SIG-M5 (cell line): ENCODE data around the gene AGAP6.
"Not testable (repeated sequence)": the region's sequence is repeated elsewhere in the genome, so short reads cannot be mapped to it uniquely, and the experiment has no call there.

Experiments
- DNase-seq: peaks from one replicate; lab custom pipeline; 2025; lab: John Stamatoyannopoulos, UW

AGAP6 gene

GRCh38 chr10:50024716-50025383, 36.6 kb downstream of the AGAP6 start:
- DNase-seq: not testable (repeated sequence)

GRCh38 chr10:50025627-50026026, 37.4 kb downstream of the AGAP6 start:
- DNase-seq: no peak

GRCh38 chr10:50027195-50027594, 39.0 kb downstream of the AGAP6 start:
- no peak for DNase-seq

DNA sequence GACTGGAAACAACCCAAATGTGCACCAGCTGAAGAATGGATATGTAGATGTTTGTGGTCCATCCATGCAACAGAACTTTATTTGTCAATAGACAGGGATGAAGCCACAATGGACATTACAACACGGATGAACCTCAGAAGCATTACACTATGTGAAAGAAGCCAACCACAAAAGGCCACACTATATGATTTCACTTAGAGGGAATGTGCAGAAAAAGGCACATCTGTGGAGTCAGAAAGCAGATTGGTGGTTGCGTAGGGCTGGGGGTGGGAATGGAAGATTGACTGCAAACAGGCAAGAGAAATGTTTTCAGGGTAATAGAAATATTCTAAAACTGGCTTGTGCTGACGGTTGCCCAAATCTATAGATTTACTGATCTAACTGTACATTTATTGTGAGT, 45.3 kb downstream of the AGAP6 start:
- DNase-seq: no peak

DNA sequence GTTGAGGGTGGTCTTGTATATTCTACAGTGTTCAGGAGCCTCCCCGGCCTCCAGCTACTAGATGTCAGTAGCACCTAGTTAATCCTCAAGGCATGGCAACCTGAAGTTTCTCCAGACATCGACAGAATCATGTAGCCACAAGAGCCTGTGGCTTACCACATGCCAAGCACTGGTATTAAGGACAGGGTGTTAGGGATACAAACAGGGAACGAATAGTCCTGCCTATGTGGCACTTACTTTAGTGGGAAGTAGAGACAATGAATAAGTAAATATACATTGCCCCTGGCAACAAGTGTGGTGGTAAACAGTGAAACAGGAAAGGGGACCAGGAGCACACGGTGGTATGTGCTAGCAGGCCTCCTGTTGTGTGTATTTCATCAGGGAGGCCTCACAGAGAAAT, 47.1 kb downstream of the AGAP6 start:
- DNase-seq: not testable (repeated sequence)

DNA sequence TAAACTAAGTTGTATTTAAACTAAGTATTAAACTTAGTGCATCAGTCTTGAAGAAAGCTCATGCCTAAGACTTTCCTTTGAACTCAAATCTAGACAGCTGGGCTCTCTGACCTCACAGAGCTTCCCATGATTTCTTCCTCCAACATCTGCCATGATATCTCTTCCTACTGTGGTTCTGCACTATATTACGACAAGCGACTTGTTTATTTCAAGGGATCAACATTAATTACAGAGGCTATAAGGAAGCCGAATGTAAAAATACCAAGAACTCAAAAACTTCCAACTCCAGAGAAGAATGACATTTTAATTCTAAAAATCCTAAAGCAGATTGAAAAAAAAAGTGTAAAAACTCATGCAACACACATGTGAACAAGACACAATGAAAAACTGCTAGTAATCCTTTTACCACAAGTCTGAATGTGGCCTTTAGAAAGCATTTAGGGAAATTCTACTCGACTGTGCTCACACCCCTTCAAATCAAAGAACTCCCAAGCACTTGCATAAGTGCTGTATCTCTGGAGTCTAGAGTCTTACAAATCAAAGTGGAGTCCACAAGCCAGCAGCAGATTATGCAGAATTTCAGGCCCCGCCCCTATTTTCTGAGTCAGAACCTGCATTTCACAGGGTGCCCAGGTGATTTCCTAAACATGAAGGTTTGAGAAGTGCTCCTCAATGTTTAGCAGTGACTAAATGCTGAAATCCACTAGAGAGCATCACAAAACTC, 56.9 kb downstream of the AGAP6 start:
- no peak for DNase-seq

GRCh38 chr10:50046457-50046856, 58.3 kb downstream of the AGAP6 start:
- not testable (repeated sequence) for DNase-seq

GRCh38 chr10:50047594-50047993, 59.4 kb downstream of the AGAP6 start:
- DNase-seq: not testable (repeated sequence)

DNA sequence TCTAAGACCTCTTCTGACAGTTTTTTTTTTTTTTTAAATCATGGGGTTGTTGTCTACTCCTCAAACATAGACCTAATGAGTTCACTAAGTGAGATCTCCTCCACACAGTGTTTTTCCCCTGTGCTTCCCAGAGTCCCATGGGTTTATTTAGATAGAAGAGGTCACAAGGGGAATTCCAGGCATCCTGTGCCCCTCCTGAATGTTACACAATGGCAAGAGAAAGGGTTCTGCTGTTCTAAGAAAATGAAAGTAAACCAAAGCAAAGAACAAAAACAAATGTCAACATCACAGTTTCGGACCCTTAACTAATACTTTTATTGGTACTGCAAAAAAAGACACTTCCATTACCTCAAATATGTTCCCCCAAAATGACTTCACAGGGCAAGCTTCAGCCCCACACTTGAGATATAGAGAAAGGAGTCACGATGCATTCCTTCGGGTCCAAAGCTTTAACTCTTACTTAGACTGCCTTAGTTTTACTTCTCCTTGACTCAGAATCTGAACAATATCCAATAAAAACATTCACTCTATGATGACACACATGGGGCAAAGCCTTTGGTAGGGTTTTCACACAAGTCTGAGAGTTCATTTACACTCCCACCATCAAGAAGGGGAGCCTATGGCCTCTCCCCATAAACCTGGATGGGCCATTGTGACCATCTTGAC, 63.9 kb downstream of the AGAP6 start:
- DNase-seq: not testable (repeated sequence)

- DNase-seq: not testable (repeated sequence)
These were observed 64.7 kb downstream of the AGAP6 start for GRCh38 chr10:50052778-50053376.

DNA sequence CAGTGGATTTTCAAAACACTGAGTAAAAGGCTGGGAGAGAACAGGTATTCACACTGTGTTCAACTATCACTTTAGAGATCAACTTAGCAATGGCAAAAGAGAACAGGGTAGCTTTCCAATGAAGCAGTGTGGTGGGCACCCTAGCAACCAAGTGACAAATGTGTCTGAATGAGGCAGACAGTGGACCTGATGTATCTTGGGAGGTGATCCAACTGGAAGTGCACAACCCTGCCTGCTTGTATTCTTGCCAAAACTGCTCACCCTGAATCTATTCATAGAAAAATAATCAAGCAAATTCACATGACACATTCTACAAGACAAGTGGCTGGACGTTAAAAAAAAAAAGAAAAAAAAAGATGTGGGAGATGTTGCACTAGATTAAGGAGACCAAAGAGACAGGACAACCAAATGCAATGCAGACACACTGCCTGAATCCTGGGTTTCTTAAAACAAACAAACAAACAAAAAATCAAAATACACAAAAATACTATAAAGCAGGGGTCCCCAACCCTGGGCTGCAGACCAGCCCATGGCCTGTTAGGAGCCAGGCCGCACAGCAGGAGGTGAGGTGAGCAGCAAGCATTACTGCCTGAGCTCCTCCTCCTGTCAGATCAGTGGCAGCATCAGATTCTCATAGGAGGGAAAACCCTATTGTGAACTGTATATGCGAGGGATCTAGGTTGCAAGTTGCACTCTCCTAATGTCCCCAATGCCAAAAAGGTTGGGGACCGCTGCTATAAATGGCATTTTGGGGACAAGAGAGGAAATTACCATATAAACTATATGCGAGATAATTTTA, 67.5 kb downstream of the AGAP6 start:
- DNase-seq: not testable (repeated sequence)

GRCh38 chr10:50056654-50057053, 68.4 kb downstream of the AGAP6 start:
- not testable (repeated sequence) for DNase-seq

- DNase-seq: not testable (repeated sequence)
These were observed 70.5 kb downstream of the AGAP6 start for GRCh38 chr10:50058727-50059126.

DNA sequence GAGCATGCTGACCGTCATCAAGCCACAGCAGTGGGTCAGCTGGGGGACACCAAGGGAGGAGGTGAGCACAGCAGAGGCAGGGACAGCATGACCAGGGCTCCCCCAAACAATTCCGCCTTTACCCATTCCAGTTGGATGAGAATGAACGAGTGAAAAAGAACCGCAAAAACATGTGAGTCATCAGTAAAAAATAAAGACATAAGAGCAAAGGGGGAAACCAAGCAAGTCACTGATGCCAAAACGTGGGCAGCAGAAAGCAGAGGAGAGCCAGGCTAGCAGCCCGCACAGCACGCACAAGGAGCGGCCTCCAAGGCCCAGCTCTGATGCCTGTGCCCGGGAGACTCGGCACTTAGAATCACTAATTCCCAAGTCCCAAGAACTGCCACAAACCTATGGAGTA, 71.7 kb downstream of the AGAP6 start:
- DNase-seq: not testable (repeated sequence)
